HUDEP-2 (cell line): Measurements from ENCODE around the gene CFAP68.
A peak's percentile ranks its signal among the peaks of the same experiment; 100 is the strongest.
"Not testable (repeated sequence)": the region's sequence is repeated elsewhere in the genome, so short reads cannot be mapped to it uniquely, and the experiment has no call there.

Experiments
- DNase-seq, 76 experiments: peaks; one replicate each; lab custom pipeline; 2025; ENCODE audit not compliant: unreplicated experiment in 76 of 76; lab: John Stamatoyannopoulos, UW

Gene CFAP68

GRCh38 chr11:111870113-111870512 is 9.2 kb upstream of the CFAP68 start:
- no peak for DNase-seq

- DNase-seq: peak in 1 of 76 experiments; percentile 20
These were observed 8.8 kb upstream of the CFAP68 start for GRCh38 chr11:111870522-111870885.

- DNase-seq: peak in 74 of 76 experiments; percentile 7 to 86 (median 73)
These were observed 8.3 kb upstream of the CFAP68 start, which contains the start of gene ALG9 for GRCh38 chr11:111870886-111871692. TSS of gene ALG9 (minus strand) at chr11:111871581. CDS start at chr11:111871482, 99 bp downstream.

- DNase-seq: no peak
These were observed 7.6 kb upstream of the CFAP68 start for GRCh38 chr11:111871693-111872161.

GRCh38 chr11:111878385-111878848 is 924 bp upstream of the CFAP68 start:
- peak in 3 of 76 experiments; percentile 12 to 77 (median 39) for DNase-seq

GRCh38 chr11:111879637-111879960 is 258 bp downstream of the CFAP68 start:
- no peak for DNase-seq

GRCh38 chr11:111882202-111882601 is 2.9 kb downstream of the CFAP68 start:
- no peak for DNase-seq

GRCh38 chr11:111885053-111885452 is 5.7 kb downstream of the CFAP68 start:
- DNase-seq: not testable (repeated sequence)

GRCh38 chr11:111886032-111886431 is 6.7 kb downstream of the CFAP68 start:
- DNase-seq: no peak

- DNase-seq: no peak
These were observed 7.5 kb downstream of the CFAP68 start for GRCh38 chr11:111886844-111887243.

- no peak for DNase-seq
These were observed 26.1 kb downstream of the CFAP68 start for GRCh38 chr11:111905411-111905810.

- no peak for DNase-seq
These were observed 27.3 kb downstream of the CFAP68 start for GRCh38 chr11:111906680-111907079.

- DNase-seq: no peak
These were observed 29.4 kb downstream of the CFAP68 start for GRCh38 chr11:111908639-111909305.

GRCh38 chr11:111909378-111909777 is 30.0 kb downstream of the CFAP68 start:
- DNase-seq: no peak

- no peak for DNase-seq
These were observed 31.6 kb downstream of the CFAP68 start for GRCh38 chr11:111910676-111911562.

- DNase-seq: no peak
These were observed 32.4 kb downstream of the CFAP68 start, which contains the start of gene CRYAB for GRCh38 chr11:111911563-111912401. TSS of gene CRYAB (minus strand) at chr11:111911770. CDS start at chr11:111911724, 46 bp downstream.

- no peak for DNase-seq
These were observed 33.2 kb downstream of the CFAP68 start, which contains the start of gene HSPB2 for GRCh38 chr11:111912535-111912934. TSS of gene HSPB2 (plus strand) at chr11:111912734. CDS start at chr11:111912830, 96 bp downstream.

GRCh38 chr11:111913031-111913861 is 33.9 kb downstream of the CFAP68 start:
- DNase-seq: peak in 1 of 76 experiments; percentile 3

- DNase-seq: no peak
These were observed 34.7 kb downstream of the CFAP68 start for GRCh38 chr11:111913997-111914396.
